GM12878 (cell line): Measurements from ENCODE around the gene SENP5.
"Not testable (repeated sequence)": the region's sequence is repeated elsewhere in the genome, so short reads cannot be mapped to it uniquely, and the experiment has no call there.

Source experiments
- CREM ChIP-seq: IDR thresholded peaks from 2 replicates; pipeline ENCODE4 v1.6.1; 2014; ENCODE audit warnings: antibody characterized with exemption, low read depth
- JUNB ChIP-seq: IDR thresholded peaks from 2 replicates; pipeline ENCODE4 v1.6.1; 2016; ENCODE audit warnings: antibody characterized with exemption, mild to moderate bottlenecking
- SP1 ChIP-seq: IDR thresholded peaks from one replicate; pipeline ENCODE4 v1.6.1; 2011; ENCODE audit warnings: low read depth, low read length
- TCF7 ChIP-seq: IDR thresholded peaks from 2 replicates; pipeline ENCODE4 v1.6.1; 2014; ENCODE audit warnings: antibody characterized with exemption, borderline replicate concordance
- TF ChIP-seq, protein P1 (sequence below): fragments of 450-650 bp; IDR thresholded peaks from 2 replicates; pipeline ENCODE4 v1.6.1; 2018; ENCODE audit warnings: borderline replicate concordance, mild to moderate bottlenecking; ENCODE audit not compliant: partially characterized antibody
- TF ChIP-seq, protein P2 (sequence below), 3 experiments: IDR thresholded peaks in 2 of 3; conservative IDR thresholded peaks in 1 of 3; 2 replicates each; pipeline ENCODE4 v1.5.1; 2011; ENCODE audit warnings: low read depth in 3 of 3, low read length in 3 of 3, mild to moderate bottlenecking in 3 of 3, control low read depth in 2 of 3, moderate library complexity in 2 of 3, inconsistent platforms in 1 of 3, mixed read lengths in 1 of 3; ENCODE audit not compliant: control insufficient read depth in 2 of 3, insufficient read depth in 1 of 3; ENCODE audit errors: extremely low read depth in 1 of 3

DNA sequence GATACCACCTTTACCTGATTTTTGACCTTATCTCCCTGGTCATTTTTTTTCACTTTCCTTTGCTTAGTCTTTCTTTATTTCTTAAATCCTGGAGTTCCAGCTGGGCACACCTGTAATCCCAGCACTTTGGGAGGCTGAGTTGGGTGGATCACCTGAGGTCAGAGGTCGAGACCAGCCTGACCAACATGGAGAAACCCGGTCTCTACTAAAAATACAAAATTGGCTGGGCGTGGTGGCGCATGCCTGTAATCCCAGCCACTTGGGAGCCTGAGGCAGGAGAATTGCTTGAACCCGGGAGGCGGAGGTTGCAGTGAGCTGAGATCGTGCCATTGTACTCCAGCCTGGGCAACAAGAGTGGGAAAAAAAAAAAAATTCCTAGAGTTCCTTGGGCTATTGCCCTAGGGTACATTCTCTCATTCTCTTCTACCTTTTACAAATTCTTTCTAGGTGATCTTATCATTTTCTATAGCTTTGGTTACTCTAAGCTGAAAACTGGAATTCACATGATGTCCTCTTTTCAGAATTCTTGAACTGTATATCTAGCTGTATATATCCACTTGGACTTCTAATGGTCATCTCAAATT, 6.9 kb downstream of the SENP5 start:
- TF ChIP-seq CREM, JUNB, SP1, TCF7: not testable (repeated sequence)
- TF ChIP-seq, protein P1, sequence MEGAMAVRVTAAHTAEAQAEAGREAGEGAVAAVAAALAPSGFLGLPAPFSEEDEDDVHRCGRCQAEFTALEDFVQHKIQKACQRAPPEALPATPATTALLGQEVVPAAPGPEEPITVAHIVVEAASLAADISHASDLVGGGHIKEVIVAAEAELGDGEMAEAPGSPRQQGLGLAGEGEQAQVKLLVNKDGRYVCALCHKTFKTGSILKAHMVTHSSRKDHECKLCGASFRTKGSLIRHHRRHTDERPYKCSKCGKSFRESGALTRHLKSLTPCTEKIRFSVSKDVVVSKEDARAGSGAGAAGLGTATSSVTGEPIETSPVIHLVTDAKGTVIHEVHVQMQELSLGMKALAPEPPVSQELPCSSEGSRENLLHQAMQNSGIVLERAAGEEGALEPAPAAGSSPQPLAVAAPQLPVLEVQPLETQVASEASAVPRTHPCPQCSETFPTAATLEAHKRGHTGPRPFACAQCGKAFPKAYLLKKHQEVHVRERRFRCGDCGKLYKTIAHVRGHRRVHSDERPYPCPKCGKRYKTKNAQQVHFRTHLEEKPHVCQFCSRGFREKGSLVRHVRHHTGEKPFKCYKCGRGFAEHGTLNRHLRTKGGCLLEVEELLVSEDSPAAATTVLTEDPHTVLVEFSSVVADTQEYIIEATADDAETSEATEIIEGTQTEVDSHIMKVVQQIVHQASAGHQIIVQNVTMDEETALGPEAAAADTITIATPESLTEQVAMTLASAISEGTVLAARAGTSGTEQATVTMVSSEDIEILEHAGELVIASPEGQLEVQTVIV, result not testable (repeated sequence)
- TF ChIP-seq, protein P2, sequence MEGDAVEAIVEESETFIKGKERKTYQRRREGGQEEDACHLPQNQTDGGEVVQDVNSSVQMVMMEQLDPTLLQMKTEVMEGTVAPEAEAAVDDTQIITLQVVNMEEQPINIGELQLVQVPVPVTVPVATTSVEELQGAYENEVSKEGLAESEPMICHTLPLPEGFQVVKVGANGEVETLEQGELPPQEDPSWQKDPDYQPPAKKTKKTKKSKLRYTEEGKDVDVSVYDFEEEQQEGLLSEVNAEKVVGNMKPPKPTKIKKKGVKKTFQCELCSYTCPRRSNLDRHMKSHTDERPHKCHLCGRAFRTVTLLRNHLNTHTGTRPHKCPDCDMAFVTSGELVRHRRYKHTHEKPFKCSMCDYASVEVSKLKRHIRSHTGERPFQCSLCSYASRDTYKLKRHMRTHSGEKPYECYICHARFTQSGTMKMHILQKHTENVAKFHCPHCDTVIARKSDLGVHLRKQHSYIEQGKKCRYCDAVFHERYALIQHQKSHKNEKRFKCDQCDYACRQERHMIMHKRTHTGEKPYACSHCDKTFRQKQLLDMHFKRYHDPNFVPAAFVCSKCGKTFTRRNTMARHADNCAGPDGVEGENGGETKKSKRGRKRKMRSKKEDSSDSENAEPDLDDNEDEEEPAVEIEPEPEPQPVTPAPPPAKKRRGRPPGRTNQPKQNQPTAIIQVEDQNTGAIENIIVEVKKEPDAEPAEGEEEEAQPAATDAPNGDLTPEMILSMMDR (IDR thresholded peaks at IDR 0.05 in 2 of 3, conservative IDR thresholded peaks at IDR 0.05 in 1 of 3; ENCODE audit: control insufficient read depth in 2 of 3, extremely low read depth in 1 of 3, insufficient read depth in 1 of 3, low read depth in 3 of 3, low read length in 3 of 3), result not testable (repeated sequence)
